Adipocyte (in vitro differentiated cells): Measurements from ENCODE around the gene TTC39A.
A peak's percentile ranks its signal among the peaks of the same experiment; 100 is the strongest.

Experiments
- DNase-seq: peaks from one replicate; pipeline ENCODE4 v3.0.0-alpha.2; 2015; ENCODE audit warnings: low read depth
- H3K27me3 ChIP-seq: replicated peaks from 2 replicates; pipeline ENCODE4 v1.7.0; 2013; ENCODE audit warnings: mild to moderate bottlenecking, low read length, moderate library complexity; ENCODE audit not compliant: control insufficient read depth, insufficient read depth
- H3K36me3 ChIP-seq: 2 replicates; pipeline ENCODE4 v1.7.0; 2013; ENCODE audit warnings: low read length, mild to moderate bottlenecking, moderate library complexity; ENCODE audit not compliant: control insufficient read depth, insufficient read depth, severe bottlenecking
- H3K4me1 ChIP-seq: 2 replicates; pipeline ENCODE4 v1.7.0; 2013; ENCODE audit warnings: mild to moderate bottlenecking, low read length, moderate library complexity; ENCODE audit not compliant: control insufficient read depth, insufficient read depth
- H3K4me3 ChIP-seq: 2 replicates; pipeline ENCODE4 v1.7.0; 2013; ENCODE audit warnings: mild to moderate bottlenecking, low read length, moderate library complexity
- H3K9ac ChIP-seq: 2 replicates; pipeline ENCODE4 v1.7.0; 2013; ENCODE audit warnings: mild to moderate bottlenecking, low read length, moderate library complexity
- H3K9me3 ChIP-seq: 2 replicates; pipeline ENCODE4 v1.7.0; 2013; ENCODE audit warnings: mild to moderate bottlenecking, low read length, moderate library complexity; ENCODE audit not compliant: control insufficient read depth

The TTC39A gene

GRCh38 chr1:51280321-51280978 is 49.9 kb downstream of the TTC39A start:
- Histone ChIP-seq H3K27me3 (no peaks in the 10 kb centered on the region), H3K9ac (no peak overlapping the region), H3K4me1 (peaks cover 3% of the 10 kb centered on the region), H3K4me3 (no peak overlapping the region), H3K9me3 (no peaks in the 10 kb centered on the region), H3K36me3 (peaks cover 7% of the 10 kb centered on the region)
- no peak for DNase-seq

GRCh38 chr1:51276286-51276685 is 54.1 kb downstream of the TTC39A start:
- H3K27me3 ChIP-seq, result no peaks in the 10 kb centered on the region
- H3K9me3 ChIP-seq, result no peaks in the 10 kb centered on the region
- peaks cover 10% of the 10 kb centered on the region for H3K4me1 ChIP-seq
- DNase-seq, result no peak
- H3K9ac ChIP-seq, result no peak overlapping the region
- peaks cover 18% of the 10 kb centered on the region for H3K36me3 ChIP-seq
- H3K4me3 ChIP-seq, result no peak overlapping the region

GRCh38 chr1:51274676-51275075 is 55.7 kb downstream of the TTC39A start:
- H3K27me3 ChIP-seq, result no peaks in the 10 kb centered on the region
- no peaks in the 10 kb centered on the region for H3K9me3 ChIP-seq
- peaks cover 18% of the 10 kb centered on the region for H3K36me3 ChIP-seq
- H3K9ac ChIP-seq, result no peak overlapping the region
- DNase-seq, result no peak
- H3K4me1 ChIP-seq, result peaks cover 19% of the 10 kb centered on the region
- no peak overlapping the region for H3K4me3 ChIP-seq

- no peaks in the 10 kb centered on the region for H3K9me3 ChIP-seq
Measured at GRCh38 chr1:51272916-51273315, 57.4 kb downstream of the TTC39A start.

GRCh38 chr1:51270751-51271150 is 59.6 kb downstream of the TTC39A start:
- Histone ChIP-seq H3K4me1 (peaks cover 52% of the 10 kb centered on the region), H3K9ac (no peak overlapping the region), H3K27me3 (no peaks in the 10 kb centered on the region), H3K4me3 (no peak overlapping the region), H3K36me3 (peaks cover 12% of the 10 kb centered on the region), H3K9me3 (no peaks in the 10 kb centered on the region)
- DNase-seq, result peak; percentile 59

More at GRCh38 chr1:51272916-51273315, 57.4 kb downstream of the TTC39A start:
- peaks cover 13% of the 10 kb centered on the region for H3K36me3 ChIP-seq
- DNase-seq, result no peak
- no peaks in the 10 kb centered on the region for H3K27me3 ChIP-seq
- H3K4me1 ChIP-seq, result peaks cover 36% of the 10 kb centered on the region
- no peak overlapping the region for H3K9ac ChIP-seq
- H3K4me3 ChIP-seq, result no peak overlapping the region

- peak overlapping the region; percentile 48 for H3K4me3 ChIP-seq
- peak; percentile 15 for DNase-seq
- H3K9me3 ChIP-seq, result no peaks in the 10 kb centered on the region
- H3K4me1 ChIP-seq, result peaks cover 72% of the 10 kb centered on the region
- H3K9ac ChIP-seq, result peak overlapping the region; percentile 36
- peaks cover 11% of the 10 kb centered on the region for H3K36me3 ChIP-seq
- H3K27me3 ChIP-seq, result no peaks in the 10 kb centered on the region
Measured at GRCh38 chr1:51268634-51269033, 61.7 kb downstream of the TTC39A start.

- peaks cover 82% of the 10 kb centered on the region for H3K4me1 ChIP-seq
- no peak overlapping the region for H3K9ac ChIP-seq
- H3K4me3 ChIP-seq, result no peak overlapping the region
- no peaks in the 10 kb centered on the region for H3K27me3 ChIP-seq
- no peaks in the 10 kb centered on the region for H3K9me3 ChIP-seq
- no peak for DNase-seq
- H3K36me3 ChIP-seq, result peaks cover 3% of the 10 kb centered on the region
Measured at GRCh38 chr1:51266791-51267190, 63.6 kb downstream of the TTC39A start.

GRCh38 chr1:51266181-51266580 is 64.2 kb downstream of the TTC39A start:
- DNase-seq, result no peak
- H3K36me3 ChIP-seq, result no peaks in the 10 kb centered on the region
- no peak overlapping the region for H3K4me3 ChIP-seq
- no peaks in the 10 kb centered on the region for H3K27me3 ChIP-seq
- H3K9me3 ChIP-seq, result no peaks in the 10 kb centered on the region
- peaks cover 82% of the 10 kb centered on the region for H3K4me1 ChIP-seq
- H3K9ac ChIP-seq, result no peak overlapping the region

GRCh38 chr1:51265618-51266017 is 64.7 kb downstream of the TTC39A start:
- no peak for DNase-seq
- peaks cover 82% of the 10 kb centered on the region for H3K4me1 ChIP-seq
- H3K9ac ChIP-seq, result no peak overlapping the region
- no peak overlapping the region for H3K4me3 ChIP-seq
- H3K9me3 ChIP-seq, result no peaks in the 10 kb centered on the region
- no peaks in the 10 kb centered on the region for H3K36me3 ChIP-seq
- no peaks in the 10 kb centered on the region for H3K27me3 ChIP-seq

GRCh38 chr1:51264451-51264850 is 65.9 kb downstream of the TTC39A start:
- DNase-seq, result peak; percentile 86
- Histone ChIP-seq H3K9me3 (no peaks in the 10 kb centered on the region), H3K4me3 (peak overlapping the region; percentile 16), H3K9ac (peak overlapping the region; percentile 21), H3K4me1 (peaks cover 84% of the 10 kb centered on the region), H3K27me3 (no peaks in the 10 kb centered on the region), H3K36me3 (no peaks in the 10 kb centered on the region)

- no peak for DNase-seq
- Histone ChIP-seq H3K9me3 (no peaks in the 10 kb centered on the region), H3K27me3 (no peaks in the 10 kb centered on the region), H3K9ac (no peak overlapping the region), H3K36me3 (no peaks in the 10 kb centered on the region), H3K4me1 (peaks cover 79% of the 10 kb centered on the region), H3K4me3 (no peak overlapping the region)
Measured at GRCh38 chr1:51263147-51263877, 67.0 kb downstream of the TTC39A start.
